HG03108 (cell line): Measurements from ENCODE around the gene NUP160.
"Not testable (repeated sequence)": the region's sequence is repeated elsewhere in the genome, so short reads cannot be mapped to it uniquely, and the experiment has no call there.

ENCODE experiments used
- ATAC-seq: cut with Tn5 transposase; IDR thresholded peaks from one replicate; pipeline ENCODE4 v1.9.1; 2021; ENCODE audit warnings: moderate library complexity; ENCODE audit not compliant: unreplicated experiment

Gene NUP160

DNA sequence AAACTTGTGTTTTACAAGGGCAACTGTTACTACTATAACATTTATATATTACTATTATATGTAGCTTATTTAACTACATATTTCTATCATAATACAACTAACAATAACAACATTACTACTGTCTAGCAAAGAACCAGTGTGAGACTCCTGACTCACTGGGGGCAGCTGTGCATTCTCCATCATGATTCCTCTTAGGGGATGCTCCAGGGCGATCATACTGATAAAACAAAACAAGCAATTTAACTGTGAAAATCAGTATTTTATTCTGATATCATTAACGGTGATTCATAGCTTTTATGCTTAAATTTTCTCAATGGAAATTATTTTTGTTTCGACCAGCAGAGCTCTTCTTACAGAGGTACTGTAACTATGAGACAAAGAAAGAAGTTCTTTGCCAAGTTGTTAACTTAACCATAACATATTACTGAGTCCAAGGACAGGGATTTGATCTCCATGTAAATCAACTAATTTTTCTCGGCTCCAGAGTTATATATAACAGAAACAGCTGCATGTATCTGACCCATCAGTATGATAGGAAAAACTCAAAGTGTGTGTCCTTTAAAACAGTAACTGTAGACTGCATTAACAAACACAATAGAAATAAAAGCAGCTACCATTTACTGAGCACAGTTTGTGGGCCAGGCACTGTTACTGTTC lies 56.2 kb downstream of the NUP160 start:
- ATAC-seq: no peak

DNA sequence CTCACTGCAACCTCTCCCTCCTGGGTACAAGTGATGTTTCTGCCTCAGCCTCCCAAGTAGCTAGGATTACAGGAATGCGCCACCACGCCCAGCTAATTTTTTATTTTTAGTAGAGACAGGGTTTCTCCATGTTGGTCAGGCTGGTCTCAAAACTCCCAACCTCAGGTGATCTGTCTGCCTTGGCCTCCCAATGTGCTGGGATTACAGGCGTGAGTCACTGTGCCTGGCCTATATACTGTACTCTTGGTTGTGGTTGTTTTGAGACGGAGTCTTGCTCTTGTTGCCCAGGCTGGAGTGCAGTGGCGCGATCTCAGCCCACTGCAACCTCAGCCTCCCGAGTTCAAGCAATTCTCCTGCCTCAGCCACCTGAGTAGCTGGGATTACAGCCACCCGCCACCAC lies 58.1 kb downstream of the NUP160 start:
- not testable (repeated sequence) for ATAC-seq

DNA sequence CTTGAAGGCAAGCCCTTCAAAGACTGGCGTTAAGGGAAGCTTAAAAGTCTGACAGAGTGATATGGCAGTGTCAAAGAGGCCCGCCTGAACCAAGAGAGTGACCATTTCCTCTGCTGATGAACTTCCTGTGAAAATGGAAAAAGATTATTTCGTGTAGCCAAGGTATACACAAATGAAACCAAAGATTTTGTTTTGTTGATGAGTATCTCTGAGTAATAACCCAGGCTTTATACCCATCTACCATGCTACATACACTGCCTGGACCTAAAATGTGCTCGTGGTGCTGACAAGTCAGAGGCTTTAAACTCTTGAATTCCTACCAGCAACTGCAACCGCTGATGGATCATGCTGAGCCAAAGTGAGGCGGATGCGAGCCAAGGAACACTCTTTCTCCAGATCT lies 60.0 kb downstream of the NUP160 start:
- no peak for ATAC-seq

DNA sequence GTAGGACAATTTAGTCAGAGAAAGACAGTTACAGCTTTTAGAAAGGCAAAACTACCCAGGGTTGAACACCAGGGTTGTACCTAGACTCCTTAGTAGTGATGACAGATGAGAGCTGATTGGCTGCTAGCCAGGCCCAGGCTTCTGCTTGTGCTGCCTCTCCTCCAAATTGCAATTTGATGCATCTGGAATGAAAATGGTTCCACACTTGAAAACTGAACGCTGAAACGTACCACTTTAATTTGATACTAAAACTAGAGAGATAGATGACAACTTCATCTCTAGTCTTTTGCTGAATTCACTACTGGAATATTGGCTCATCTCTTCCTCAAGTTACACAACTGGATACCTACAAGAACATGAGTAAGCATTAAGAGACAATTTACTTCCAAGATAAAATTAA lies 61.8 kb downstream of the NUP160 start:
- ATAC-seq: no peak

DNA sequence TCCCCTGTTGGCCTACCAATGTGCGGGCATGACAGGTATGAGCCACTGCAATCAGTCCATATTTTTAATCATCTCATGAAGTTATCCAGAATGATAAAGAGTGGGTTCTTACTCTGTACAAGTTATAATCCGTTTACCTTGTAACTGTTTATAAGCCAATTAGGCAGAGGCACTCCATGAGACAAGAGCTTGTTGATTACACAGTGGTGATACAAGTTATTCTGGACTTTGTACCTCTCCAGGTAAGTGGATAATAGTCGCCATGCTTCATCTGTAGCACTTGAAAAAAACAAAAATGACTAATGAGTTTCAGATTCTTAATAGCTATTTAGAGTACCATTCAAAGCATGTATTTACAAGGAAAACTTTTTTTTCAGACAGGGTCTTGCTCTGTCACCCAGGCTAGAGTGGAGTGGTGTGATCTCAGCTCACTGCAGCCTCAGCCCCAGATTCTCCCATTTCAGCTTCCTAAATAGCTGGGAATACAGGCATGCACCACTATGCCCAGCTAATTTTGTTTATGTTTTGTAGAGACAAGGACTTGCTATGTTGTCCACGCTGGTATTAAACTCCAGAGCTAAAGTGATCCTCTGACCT lies 63.3 kb downstream of the NUP160 start:
- ATAC-seq: no peak

DNA sequence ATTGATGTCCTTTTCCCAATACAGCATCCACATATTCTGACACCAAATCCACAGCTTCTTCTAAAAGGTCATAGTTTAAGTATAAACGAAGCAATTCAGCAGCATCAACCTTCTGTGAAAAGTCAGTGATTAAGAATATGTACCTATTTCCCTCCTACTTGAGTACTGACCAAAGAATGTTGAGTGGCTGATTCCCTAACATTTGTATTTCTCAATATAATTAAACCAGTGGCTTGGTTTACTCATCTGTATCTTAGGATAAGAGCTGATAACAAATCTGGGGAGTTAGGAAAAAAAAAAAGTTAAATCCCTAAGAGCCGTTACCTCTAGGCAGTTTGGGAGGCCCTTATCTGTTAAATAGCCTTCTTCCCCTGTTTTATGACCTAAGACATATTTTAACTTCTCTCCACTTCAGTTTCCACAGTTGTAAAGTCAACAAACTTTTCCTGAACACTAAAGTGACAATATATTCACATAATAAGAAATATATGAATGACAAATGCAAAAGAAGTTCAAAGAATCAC lies 65.0 kb downstream of the NUP160 start:
- ATAC-seq: no peak

DNA sequence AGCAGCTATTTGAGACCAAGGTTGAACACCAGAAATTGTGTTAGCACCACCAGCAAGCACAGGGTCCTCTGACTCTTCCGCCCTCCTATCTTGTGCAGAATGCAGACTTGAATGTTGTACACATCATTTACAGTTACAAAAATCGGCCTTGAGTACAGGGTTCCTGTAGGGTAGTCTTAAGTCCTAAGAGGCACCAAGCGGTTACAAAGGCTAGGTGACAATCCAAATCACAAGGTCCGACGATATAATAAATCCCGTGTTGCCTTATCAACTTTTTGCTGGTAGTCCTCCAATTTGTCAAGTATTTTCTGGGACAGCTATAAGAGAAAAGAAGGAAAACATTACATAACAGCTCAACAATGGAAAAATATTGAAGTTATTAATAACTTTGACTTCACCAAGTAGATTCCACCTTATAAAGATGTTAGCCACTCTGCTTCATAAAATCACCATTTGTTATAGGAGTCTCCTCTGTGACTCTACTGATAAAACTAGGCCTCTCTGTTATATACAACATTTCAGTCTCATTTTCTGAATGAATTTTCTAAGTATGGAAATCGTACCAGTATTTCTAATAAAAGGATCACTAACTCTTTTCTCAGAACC lies 69.2 kb downstream of the NUP160 start:
- no peak for ATAC-seq

DNA sequence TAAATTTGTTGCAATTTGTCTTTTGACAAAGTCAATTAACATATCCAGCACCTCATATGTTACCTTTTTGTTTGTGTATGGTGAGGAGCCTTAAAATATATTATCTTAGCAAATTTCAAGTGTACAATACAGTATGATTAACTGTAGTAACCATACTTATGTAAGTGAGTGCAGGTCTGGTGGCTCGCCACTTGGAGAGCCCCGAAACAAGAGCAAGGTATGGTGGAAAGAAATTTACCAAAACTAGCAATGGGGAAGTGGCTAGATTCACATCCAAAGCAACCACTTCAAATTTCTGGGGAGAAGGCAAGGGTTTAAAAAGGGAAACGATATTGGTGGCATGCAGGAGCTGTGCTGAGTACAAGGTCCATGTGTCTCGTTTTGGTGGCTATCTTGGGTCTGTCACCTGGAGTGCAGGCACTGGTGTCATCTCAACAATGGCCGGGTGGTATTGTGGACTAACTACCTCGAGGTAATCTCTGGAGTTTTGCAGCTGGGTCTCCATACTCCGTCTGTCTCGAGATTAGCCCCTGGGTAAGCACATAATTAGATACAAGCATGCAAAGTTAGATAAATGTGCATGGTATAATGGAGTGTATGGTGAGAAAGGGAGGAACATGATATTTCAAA lies 72.8 kb downstream of the NUP160 start:
- no peak for ATAC-seq

DNA sequence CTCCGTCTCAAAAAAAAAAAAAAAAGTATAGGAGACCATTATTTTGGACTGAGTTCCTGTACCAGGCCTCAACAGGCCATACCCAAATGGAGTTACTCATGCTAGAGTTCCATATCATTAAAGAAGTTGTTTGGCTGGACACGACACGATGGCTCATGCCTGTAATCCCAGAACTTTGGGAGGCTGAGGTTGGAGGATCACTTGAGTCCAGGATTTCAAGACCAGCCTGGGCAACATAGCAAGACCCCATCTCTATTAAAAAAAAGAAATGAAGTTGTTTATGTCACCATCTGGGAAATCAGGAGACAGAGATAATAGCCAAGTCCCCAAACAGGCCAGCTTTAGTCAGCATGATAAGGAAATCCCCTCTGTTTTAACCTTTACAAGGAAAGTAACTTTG lies 74.3 kb downstream of the NUP160 start:
- ATAC-seq: no peak

DNA sequence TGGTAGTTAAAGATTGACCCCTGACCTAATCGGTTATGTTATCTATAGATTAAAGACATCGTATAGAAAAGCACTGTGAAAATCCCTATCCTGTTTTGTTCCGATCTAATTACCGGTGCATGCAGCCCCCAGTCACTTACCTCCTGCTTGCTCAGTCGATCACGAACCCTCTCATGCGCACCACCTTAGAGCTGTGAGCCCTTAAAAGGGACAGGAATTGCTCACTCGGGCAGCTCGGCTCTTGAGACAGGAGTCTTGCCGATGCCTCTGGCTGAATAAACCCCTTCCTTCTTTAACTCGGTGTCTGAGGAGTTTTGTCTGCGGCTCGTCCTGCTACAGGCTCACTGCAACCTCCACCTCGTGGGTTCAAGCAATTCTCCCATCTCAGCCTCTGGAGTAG lies 78.6 kb downstream of the NUP160 start:
- not testable (repeated sequence) for ATAC-seq

DNA sequence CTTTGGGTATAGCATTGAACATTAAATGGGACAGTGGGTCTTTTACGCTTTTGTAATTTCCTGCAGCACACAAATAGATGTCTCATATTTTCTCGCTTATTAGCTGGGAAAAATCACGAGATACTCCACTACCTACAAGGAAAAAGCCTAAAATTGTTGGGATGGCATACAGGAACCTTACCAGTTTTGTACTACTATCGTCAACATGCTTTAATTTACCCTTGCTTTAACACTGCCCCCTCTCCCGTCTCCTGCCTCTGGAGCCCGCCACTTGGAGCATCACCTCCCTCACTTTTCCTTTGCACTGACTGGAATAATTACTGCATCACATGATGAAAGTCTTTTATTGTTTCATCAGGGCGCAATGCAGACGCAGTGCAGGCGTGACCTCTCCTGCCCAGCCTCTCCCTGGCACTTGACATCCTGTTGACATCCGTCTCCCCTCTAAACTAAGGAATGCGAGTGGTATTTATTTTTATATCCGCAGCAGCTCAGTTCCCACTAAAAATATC lies 80.0 kb downstream of the NUP160 start:
- no peak for ATAC-seq

DNA sequence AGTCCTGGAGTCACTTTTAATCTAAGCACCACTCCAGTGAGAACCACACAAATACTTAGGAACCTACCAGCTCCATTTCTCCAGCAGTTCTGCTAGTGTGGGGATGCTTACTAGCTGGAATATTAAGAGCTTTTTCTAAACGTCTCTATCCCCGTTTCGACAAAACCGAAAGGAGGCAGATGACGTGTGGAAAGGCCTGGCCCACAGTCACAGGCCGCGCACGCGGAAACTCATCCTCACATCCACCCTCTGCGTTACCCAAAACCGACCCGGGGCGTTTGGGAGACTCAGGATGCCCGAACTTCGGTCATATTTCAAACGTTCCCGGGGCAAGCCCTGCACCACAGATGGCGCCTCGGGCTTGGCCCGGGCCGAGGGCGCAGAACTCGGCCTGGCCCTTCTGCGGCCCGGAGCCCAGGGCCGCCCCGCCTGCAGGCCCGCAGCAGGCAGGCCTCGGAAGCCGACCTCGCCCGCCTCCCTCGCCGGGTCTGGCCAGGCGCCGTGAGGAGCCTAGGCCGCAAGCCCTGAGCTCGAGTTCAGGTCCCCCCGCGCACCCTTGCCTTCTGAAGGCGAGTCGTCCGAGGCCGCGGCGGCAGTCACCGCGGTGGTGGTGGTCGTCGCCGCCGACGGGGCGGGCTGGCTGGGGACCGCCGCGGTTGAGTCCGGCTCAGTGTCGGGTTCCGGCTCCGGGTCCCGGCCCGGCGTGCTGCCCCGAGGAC lies 81.5 kb downstream of the NUP160 start:
- ATAC-seq: peak; percentile 30

DNA sequence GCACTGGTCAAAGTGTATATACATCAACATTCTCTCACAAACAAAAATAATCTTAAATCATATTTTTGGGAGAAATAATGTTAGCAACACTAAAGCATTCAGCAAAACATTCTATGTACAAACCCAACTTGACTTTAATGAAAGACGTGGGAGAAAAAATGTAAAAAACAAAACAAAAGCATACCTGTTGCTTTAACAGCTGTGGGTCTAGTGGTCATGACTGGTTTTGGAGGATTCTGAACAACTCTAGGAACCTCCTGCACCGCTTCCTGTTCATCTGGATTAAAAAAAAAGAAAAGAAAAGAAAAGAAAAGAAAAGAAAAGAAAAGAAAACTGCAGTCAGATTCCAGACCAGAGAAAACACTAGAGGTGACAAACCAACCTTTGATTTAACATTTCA lies 83.1 kb downstream of the NUP160 start:
- no peak for ATAC-seq

DNA sequence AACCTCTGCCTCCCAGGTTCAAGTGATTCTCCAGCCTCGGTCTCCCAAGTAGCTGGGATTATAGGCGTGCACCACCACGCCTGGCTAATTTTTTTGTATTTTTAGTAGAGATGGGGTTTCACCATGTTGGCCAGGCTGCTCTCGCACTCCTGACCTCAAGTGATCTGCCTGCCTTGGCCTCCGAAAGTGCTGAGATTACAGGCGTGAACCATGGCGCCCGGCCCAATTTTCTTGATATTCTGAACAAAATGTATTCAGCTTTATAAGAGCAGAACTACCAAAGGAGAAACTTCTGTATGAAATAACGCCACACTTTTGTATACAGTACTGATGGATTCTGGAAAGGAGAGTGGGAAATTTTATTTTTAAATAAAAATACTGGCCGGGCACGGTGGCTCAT lies 88.9 kb downstream of the NUP160 start:
- ATAC-seq: not testable (repeated sequence)

DNA sequence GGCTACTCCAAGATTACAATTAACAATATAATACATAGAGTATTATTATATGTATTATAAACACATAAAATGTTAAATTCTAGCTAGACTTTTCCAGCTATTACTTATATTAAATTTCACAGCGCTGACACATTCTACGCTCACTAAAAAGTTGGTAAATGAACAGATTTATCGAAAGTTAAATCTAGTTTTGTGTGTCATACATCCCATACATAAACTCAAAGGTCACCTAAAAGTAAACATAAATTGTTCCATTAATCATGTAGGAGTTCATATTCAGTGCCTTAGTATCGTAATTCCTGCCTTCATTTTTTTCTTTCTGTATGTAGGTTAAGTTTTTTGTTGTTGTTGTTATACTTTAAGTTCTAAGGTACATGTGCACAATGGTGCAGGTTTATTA lies 91.9 kb downstream of the NUP160 start:
- ATAC-seq: no peak

DNA sequence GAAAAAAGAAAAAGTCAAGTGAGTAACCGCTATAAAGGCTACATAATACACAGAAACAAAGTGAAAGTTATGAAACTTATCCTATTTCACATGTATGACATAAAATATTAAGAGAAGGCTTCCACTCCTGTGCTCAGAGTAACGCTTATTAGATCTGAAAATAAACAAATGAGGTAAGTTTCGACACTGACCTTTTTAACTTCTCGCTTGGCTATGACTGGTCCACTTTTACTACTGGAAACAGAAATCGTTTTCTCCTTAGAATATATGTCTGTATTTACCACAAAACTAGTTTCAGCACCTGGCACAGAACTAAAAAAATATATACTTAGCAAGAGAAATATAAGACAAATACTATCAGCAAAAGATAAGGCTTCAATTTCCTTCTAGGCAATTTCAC lies 97.4 kb downstream of the NUP160 start:
- ATAC-seq: no peak

DNA sequence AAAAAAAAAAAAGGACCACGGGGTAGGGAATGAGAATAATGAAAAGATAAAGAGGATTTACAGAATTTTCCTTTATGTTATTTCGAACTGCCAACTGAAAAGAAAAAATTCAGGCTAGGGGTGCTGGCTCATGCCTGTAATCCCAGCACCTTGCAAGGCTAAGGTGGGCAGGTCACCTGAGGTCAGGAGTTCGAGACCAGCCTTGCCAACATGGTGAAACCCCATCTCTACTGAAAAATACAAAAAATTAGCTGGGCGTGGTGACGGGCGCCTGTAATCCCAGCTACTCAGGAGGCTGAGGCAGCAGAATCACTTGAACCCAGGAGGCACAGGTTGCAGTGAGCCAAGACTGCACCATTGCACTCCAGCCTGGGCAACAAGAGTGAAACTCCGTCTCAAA lies 105.7 kb downstream of the NUP160 start:
- ATAC-seq: not testable (repeated sequence)

DNA sequence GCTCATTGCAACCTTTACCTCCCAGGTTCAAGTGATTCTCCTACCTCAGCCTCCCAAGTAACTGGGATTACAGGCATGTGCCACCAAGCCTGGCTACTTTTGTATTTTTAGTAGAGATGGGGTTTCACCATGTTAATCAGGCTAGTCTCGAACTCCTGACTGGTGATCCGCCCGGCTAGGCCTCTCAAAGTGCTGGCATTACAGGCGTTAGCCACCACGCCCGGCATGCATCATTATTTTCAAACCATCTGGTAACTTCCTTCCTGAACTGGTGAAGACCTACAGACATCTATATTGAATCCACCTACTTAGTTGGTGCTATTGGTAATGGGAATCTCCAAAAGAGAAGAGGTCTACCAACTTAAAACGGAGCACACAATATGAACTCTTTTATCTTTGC lies 110.3 kb downstream of the NUP160 start:
- not testable (repeated sequence) for ATAC-seq

DNA sequence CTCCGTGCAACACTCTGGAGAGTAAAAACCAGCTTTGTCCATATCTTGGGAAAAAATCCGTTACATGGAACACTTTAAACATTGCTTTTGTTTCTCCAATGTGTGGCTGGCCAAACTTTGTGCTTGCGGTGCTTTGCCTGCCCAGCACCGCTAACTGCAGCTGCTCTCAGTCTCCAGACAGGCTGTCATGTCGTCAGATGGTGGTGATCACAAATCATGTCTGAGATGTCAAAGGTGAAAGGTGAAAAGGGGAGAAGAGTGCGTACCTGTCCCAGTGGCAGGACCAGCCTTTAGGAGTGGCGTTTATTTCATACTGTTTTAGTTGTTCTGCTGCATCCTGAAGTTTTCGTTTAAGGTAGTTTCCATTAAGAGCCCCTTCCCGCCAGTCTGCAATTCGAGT lies 115.9 kb downstream of the NUP160 start:
- ATAC-seq: no peak

DNA sequence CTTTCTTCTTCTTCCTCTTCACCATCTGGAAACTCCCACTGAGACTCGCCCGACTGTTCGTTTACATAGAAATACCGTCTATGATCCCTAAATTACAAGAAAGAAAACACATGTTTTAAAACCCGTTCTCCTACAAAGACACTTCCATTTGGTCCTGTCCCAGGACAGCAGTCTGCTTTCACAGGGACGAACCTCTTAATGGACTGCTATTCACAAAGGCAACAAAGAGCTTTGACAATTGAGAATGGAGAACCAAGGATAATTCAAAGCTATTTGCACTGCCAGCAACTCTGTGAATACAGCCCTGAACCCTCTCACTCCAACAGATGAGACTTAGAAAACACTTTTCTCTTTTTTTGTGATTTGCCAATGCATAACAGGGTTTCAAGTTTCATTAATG lies 116.7 kb downstream of the NUP160 start:
- no peak for ATAC-seq
